Spleen (tissue), 7 donors: ENCODE measurements around the gene EFR3B.

Experiments used
- CTCF ChIP-seq, 11 experiments: fragments of 200-600 bp in 7 of 11; fragments of 450-650 bp in 4 of 11; sonication (generic) in 4 of 11; IDR thresholded peaks in 8 of 11; conservative IDR thresholded peaks in 3 of 11; 1 replicate in 7 of 11; 2 replicates in 4 of 11; pipeline versions ENCODE4 v1.4.0 to v1.8.0; 2016 to 2021; ENCODE audit warnings: antibody characterized with exemption in 11 of 11, inconsistent platforms in 4 of 11, mild to moderate bottlenecking in 1 of 11
- POLR2A ChIP-seq, 3 donors: fragments of 450-650 bp; IDR thresholded peaks; one replicate each; pipeline ENCODE4 v1.5.1; 2017; ENCODE audit warnings: antibody characterized with exemption in 3 of 3, mild to moderate bottlenecking in 1 of 3
- donor health status: DM: no; HTN: no; CAD: no; lungs with moderate emphysema.
- donor health status: DM: no; HTN: no; CAD: no.
- donor health status: DM: no; HTN: no; CAD: no.

- TF ChIP-seq POLR2A (IDR thresholded peaks at IDR 0.05), result no peak
- no peak for TF ChIP-seq CTCF (IDR thresholded peaks at IDR 0.05 in 8 of 11, conservative IDR thresholded peaks at IDR 0.05 in 3 of 11)
These were observed 41.2 kb upstream of the EFR3B start for GRCh38 chr2:25000503-25001324.
